NCI-H128 (cell line): ENCODE results near the gene SULT1C4.

Experiments
- DNase-seq: peaks from one replicate; lab custom pipeline; 2025; ENCODE audit not compliant: unreplicated experiment; lab: John Stamatoyannopoulos, UW

The SULT1C4 gene

GRCh38 chr2:108369153-108369552, 8.6 kb upstream of the SULT1C4 start:
- no peak for DNase-seq

- DNase-seq: no peak
These were observed 7.7 kb upstream of the SULT1C4 start for GRCh38 chr2:108370080-108370479.

GRCh38 chr2:108376774-108377173, 980 bp upstream of the SULT1C4 start:
- no peak for DNase-seq

- no peak for DNase-seq
These were observed 353 bp upstream of the SULT1C4 start for GRCh38 chr2:108377401-108377800.

DNA sequence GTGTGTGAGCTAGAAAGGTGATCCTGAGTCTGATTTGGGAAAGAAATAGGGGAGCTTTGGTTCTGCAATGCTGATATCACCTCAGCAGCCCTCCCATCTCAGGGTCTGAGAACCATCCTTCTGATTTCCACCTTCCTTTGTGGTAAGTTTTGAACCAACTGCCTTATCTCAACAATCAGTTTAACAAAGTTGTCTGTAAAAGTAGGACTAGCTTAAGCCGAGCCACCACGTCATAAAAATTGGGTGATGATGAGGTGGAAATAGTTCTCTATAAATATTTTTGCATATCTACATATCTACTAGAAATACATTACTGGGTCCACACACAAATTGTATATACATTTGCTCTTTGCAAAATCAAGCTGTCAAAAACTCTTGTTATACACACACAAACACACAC, 1.1 kb downstream of the SULT1C4 start:
- no peak for DNase-seq

GRCh38 chr2:108382196-108382595, 4.4 kb downstream of the SULT1C4 start:
- no peak for DNase-seq

- no peak for DNase-seq
These were observed 5.5 kb downstream of the SULT1C4 start for GRCh38 chr2:108383146-108383830.

DNA sequence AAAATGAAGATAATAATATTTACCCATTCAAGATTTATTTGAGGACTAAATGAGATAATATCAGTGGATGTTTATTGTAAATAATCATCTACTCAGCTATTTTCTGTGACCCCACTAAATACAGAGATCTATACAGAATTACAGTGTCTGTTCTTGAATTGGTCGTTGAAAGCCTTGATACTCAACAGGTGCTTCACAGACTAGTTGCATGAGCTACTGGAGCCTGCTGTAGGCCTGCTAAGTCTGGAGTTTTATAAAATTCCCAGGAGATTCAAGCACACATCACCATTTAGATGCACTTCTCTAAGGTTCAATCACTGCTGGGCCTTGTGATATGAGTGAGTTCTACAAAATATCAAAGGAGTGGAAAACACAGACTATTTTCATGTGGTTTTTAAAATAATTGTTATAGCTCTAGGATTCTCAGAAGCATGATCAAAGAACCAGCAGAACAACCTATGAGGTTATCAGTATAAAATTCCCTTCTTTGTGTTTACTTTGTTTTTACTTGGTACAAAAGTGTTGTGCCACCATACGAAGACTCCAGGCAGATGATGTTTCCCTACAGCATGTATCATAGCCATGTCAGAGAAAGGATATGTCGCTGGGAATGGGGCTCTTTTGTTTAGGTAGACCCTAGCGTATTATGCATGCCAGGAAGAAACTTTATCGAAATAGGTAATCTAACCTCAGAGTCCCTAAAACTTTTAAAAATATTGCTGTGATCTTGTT, 7.1 kb downstream of the SULT1C4 start:
- DNase-seq: no peak

GRCh38 chr2:108385411-108386071, 7.8 kb downstream of the SULT1C4 start:
- DNase-seq: no peak

GRCh38 chr2:108388045-108388444, 10.3 kb downstream of the SULT1C4 start:
- DNase-seq: no peak

GRCh38 chr2:108390340-108390739, 12.6 kb downstream of the SULT1C4 start:
- no peak for DNase-seq

GRCh38 chr2:108392029-108392428, 14.3 kb downstream of the SULT1C4 start:
- no peak for DNase-seq

DNA sequence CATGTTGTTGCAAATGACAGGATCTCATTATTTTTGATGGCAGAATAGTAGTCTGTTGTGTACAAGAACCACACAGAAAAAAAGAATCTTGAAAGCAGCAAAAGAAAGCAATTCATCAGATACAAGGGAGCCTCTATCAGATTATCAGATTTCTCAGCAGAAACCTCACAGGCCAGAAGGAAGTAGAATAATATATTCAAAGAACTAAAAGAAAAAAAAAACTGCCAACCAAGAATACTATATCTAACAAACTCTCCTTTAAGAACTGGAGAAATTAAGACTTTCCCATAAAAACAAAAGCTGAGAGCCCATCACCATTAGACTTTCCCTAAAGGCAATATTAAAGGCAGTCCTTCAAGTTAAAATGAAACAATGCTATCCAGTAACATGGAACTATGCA, 15.4 kb downstream of the SULT1C4 start:
- no peak for DNase-seq

GRCh38 chr2:108395155-108395554, 17.4 kb downstream of the SULT1C4 start:
- DNase-seq: no peak

DNA sequence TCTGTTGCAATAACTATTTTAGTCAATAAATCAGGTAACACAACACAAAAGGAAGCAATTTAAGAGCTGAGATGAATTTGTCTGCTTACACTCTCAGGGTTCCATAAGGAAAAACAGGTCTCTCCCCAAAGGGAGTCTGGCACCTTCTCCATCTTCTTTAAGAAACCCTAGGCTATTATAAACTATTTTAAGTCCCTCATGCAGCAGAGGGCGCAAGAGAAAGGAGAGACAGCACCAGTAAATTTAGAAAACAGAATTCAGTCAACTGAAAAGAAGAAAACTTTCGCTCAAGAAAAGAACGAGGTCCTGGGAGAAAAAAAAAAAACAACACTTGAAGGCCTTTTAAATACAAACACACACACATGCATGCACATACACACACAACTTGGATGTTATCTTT, 19.1 kb downstream of the SULT1C4 start:
- DNase-seq: no peak

DNA sequence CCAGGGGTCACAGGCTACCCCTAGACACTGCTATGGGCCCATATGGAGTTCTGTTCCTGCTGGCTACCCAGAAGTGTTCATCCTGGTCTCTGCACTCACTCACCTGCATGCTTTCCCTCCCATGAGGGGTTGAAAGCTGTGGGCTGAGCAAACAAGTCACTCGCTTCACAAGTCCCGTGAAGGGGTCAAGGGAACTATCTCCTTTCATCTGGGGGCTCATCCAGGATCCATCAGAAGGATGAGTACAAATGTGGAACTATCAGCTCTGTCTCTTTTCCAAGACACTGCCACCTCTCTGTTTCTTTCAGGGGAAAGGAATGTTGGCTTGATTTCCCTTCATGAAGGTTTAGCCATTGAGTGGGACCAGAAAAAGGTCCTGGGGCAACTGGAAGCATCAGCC, 21.7 kb downstream of the SULT1C4 start:
- DNase-seq: no peak

DNA sequence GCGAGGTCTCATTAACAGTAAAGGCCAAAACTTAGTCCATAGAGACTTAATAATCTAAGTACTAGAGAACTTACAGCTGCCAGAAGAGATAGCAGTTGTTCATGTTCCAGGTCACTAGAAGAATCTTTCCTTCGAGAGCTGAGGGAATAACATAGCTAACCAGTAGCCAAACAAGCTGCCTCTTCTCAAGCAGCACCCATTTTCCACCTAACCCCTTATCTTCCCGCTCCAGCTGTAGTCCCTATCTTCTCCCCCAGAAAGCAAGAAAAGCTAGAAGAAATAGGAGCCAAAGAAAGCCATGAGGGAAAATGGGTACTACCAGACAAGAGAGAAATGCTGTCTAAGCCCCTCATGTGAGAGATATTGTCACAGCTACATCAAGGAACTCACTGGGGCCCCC, 24.0 kb downstream of the SULT1C4 start:
- DNase-seq: no peak

- DNase-seq: no peak
These were observed 25.7 kb downstream of the SULT1C4 start for GRCh38 chr2:108403494-108403893.

DNA sequence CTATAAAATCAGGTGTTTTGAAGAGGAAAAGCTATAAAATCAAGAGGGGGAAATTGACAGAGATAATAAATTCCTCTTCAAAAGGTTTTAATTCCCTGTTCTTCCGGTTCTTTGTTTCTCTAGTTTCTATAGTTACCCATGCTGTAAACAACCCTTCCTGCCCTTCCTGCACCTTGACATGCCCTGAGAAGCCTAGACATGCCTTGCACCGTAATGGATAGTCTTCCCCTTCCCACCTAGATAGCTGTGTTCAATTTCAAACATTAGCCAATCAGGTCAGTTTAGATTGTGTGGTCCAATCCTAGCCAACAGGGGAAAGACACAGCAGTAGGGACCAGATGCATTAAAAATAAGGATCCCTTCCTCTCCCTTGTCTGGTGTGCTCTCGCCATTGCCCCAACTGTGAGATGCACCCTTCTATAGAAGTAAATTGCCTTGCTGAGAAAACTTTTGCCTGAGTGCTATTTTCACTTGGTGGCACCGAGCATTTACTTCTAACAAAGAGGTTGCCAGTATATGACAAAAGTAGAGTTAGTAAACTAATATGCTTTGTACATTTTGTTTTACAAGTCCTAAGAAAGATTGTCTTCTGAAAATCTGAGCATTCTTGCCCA, 27.1 kb downstream of the SULT1C4 start:
- no peak for DNase-seq

DNA sequence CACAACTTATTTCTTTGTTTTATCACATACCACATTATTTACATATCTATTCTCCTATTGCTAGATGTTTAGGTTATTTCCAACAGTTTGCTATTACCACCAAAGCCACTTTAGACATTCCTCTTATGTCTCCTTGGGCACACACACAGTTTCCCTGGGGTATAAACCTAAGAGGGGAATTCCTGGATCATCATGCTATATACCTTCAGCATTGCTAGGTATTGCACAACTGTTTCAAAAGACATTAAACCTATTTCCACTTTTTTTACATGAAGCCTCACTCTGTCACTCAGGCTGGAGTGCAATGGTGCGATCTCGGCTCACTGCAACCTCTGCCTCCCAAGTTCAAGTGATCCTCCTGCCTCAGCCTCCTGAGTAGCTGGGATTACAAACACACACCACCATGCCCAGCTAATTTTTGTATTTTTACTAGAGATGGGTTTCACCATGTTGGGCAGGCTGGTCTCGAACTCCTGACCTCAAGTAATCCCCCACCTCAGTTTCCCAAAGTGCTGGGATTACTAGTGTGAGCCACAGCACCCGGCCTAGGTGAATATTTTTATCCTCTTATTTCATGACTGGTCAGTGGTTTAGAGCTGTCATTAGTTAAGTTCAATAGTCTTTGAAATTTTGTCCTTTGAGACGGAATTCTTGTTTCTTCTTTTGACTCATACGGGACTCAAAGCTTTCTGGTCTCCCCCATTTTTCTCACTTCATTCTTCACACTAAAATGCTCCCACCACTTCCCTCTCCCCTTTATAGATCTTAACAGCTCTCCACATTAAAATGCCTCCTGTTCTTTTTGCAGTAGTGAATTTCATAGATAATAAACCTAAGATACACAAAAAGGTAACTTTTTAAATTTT, 30.3 kb downstream of the SULT1C4 start:
- no peak for DNase-seq

DNA sequence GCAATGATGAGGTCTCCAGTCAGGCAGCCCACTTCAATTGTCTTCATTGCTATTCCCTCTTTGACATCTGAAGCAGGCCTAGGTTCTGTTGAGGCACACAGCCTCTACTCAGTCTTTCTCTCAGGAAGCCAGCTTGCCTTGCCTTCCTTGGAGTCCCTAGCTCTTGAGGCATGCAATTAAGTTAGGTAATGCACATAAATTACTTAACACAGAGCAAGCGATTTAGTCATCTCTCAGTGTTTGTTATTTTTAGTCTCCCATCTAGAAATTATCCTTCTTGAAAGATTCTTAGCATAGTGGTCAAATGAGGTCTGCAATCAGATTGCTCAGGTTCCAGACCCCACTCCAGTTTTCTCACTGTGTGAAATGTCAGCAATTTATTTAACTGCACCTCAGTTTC, 32.0 kb downstream of the SULT1C4 start:
- no peak for DNase-seq
